Fibroblast of lung (primary cell): ENCODE measurements around the gene HIRA. TPM values are rescaled to one million over a fixed set of nuclear protein-coding genes. Genes with fewer than 3 reads are reported as not detected.

ENCODE experiments used
- DNase-seq, 2 donors: peaks; one replicate each; pipeline versions ENCODE4 v3.0.0 to v3.0.0-alpha.2; 2010; ENCODE audit warnings: low read depth in 2 of 2
- H2AFZ ChIP-seq: 2 replicates; pipeline ENCODE4 v1.5.1; 2012; ENCODE audit warnings: low read length, control low read depth, inconsistent platforms
- H3K27ac ChIP-seq: 2 replicates; pipeline ENCODE4 v1.5.1; 2011; ENCODE audit warnings: low read length, control low read depth; ENCODE audit not compliant: insufficient read depth
- H3K27me3 ChIP-seq: 2 replicates; pipeline ENCODE4 v1.5.1; 2011; ENCODE audit warnings: mild to moderate bottlenecking, low read length; ENCODE audit not compliant: control insufficient read depth, insufficient read depth
- H3K36me3 ChIP-seq: 2 replicates; pipeline ENCODE4 v1.5.1; 2011; ENCODE audit warnings: low read length; ENCODE audit not compliant: control insufficient read depth, insufficient read depth
- H3K4me1 ChIP-seq: 2 replicates; pipeline ENCODE4 v1.5.1; 2011; ENCODE audit warnings: low read length; ENCODE audit not compliant: control insufficient read depth, insufficient read depth; ENCODE audit errors: extremely low read depth
- H3K4me2 ChIP-seq: 2 replicates; pipeline ENCODE4 v1.5.1; 2011; ENCODE audit warnings: low read length, control low read depth; ENCODE audit not compliant: insufficient read depth; ENCODE audit errors: extremely low read depth
- H3K4me3 ChIP-seq, 4 experiments: fragments of 200-600 bp in 1 of 4; sonication (generic) in 1 of 4; replicated peaks in 1 of 4; 2 replicates each; pipeline ENCODE4 v1.5.1; 2011 to 2016; ENCODE audit warnings: low read length in 4 of 4, low read depth in 3 of 4, mild to moderate bottlenecking in 3 of 4, control low read depth in 2 of 4, inconsistent platforms in 1 of 4, mixed read lengths in 1 of 4; ENCODE audit not compliant: insufficient read depth in 1 of 4; ENCODE audit errors: control extremely low read depth in 1 of 4
- H3K79me2 ChIP-seq: 2 replicates; pipeline ENCODE4 v1.5.1; 2012; ENCODE audit warnings: mild to moderate bottlenecking, low read length, inconsistent platforms; ENCODE audit not compliant: control insufficient read depth, insufficient read depth
- H3K9ac ChIP-seq: 2 replicates; pipeline ENCODE4 v1.5.1; 2011; ENCODE audit warnings: mild to moderate bottlenecking, low read length, control low read depth; ENCODE audit not compliant: insufficient read depth
- H3K9me3 ChIP-seq: 2 replicates; pipeline ENCODE4 v1.5.1; 2012; ENCODE audit warnings: low read depth, low read length; ENCODE audit not compliant: control insufficient read depth, insufficient read depth
- H4K20me1 ChIP-seq: 2 replicates; pipeline ENCODE4 v1.5.1; 2011; ENCODE audit warnings: low read length; ENCODE audit not compliant: control insufficient read depth, insufficient read depth; ENCODE audit errors: extremely low read depth
- EZH2 ChIP-seq: IDR thresholded peaks from 2 replicates; pipeline ENCODE4 v1.5.1; 2012; ENCODE audit warnings: low read length, control low read depth, mild to moderate bottlenecking; ENCODE audit errors: missing control alignments
- polyA plus RNA-seq, 2 donors: library from polyadenylated mRNA; depleted of rRNA in 1 of 2; stranded (reverse) in 1 of 2; unstranded in 1 of 2; fragments of >200 nt; gene quantifications; 2 replicates each; pipeline ENCODE4 v1.2.1, GENCODE V29; 2011 to 2012; ENCODE audit warnings: missing spikeins in 1 of 2
- total RNA-seq: library from RNA; depleted of rRNA; stranded (reverse); fragments of >200 nt; gene quantifications from 2 replicates; pipeline ENCODE4 v1.2.1, GENCODE V29; 2014
- TF ChIP-seq, protein P1 (sequence below), 2 donors: IDR thresholded peaks in 1 of 2; conservative IDR thresholded peaks in 1 of 2; 1 replicate in 1 of 2; 2 replicates in 1 of 2; pipeline ENCODE4 v1.5.1; 2011 to 2012; ENCODE audit warnings: low read length in 2 of 2, control low read depth in 1 of 2, inconsistent platforms in 1 of 2, low read depth in 1 of 2, mild to moderate bottlenecking in 1 of 2

The HIRA gene
- total and polyA plus RNA-seq, 2 donors (not counting 1 experiment from before 2014, with no cell fraction given) = 19.2 to 20.5 TPM

DNA sequence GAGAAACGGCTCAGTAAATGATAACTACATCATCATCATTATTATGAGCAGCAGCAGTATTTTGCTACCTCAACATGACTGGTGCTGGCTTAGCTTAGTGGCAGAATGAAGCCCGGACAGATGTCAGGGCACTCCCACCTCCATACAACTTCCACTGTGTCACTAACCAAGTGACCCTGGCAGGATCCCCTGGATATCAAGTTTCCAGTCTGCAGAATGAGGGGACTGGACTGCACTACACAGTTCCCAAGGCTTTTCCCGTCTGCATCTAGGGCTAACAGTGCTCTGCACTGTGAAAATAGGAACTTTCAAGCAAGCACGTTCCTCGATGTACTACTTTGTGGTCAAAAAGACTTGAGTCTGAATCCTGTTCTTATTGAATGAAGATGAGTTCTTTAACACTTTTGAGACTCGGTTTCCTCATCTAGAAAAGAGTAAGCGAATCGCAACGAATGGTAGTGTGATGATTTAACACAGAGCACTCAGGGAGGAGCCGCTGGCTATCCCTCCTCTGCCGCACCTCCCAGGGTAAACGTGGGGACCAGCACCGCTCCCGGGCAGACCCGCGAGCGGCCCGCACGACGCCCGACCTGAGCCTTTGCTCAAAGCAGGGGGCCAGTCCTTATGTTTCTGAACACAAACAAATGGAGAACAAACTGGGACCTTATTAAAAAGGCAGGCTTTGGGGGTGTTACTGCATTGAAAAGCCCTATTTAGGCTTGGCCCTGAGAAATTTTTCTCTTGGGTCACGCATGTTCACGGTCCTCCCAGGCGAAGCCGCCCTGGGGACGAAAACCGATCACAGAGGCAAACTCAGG, 140.9 kb downstream of the HIRA start:
- Histone ChIP-seq H3K9ac (peak overlapping the region; percentile 65), H3K4me3 (peak overlapping the region; percentile 65 to 72 (median 70)), H4K20me1 (no peaks in the 10 kb centered on the region), H3K27me3 (no peaks in the 10 kb centered on the region), H2AFZ (peak overlapping the region; percentile 63), H3K36me3 (no peaks in the 10 kb centered on the region), H3K79me2 (no peaks in the 10 kb centered on the region), H3K9me3 (no peaks in the 10 kb centered on the region), H3K4me2 (peak overlapping the region; percentile 97), H3K27ac (peak overlapping the region; percentile 46), H3K4me1 (peaks cover 22% of the 10 kb centered on the region)
- DNase-seq = no peak
- TF ChIP-seq, protein P1, sequence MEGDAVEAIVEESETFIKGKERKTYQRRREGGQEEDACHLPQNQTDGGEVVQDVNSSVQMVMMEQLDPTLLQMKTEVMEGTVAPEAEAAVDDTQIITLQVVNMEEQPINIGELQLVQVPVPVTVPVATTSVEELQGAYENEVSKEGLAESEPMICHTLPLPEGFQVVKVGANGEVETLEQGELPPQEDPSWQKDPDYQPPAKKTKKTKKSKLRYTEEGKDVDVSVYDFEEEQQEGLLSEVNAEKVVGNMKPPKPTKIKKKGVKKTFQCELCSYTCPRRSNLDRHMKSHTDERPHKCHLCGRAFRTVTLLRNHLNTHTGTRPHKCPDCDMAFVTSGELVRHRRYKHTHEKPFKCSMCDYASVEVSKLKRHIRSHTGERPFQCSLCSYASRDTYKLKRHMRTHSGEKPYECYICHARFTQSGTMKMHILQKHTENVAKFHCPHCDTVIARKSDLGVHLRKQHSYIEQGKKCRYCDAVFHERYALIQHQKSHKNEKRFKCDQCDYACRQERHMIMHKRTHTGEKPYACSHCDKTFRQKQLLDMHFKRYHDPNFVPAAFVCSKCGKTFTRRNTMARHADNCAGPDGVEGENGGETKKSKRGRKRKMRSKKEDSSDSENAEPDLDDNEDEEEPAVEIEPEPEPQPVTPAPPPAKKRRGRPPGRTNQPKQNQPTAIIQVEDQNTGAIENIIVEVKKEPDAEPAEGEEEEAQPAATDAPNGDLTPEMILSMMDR (conservative IDR thresholded peaks at IDR 0.05 in 1 of 2, IDR thresholded peaks at IDR 0.05 in 1 of 2; ENCODE audit: low read depth in 1 of 2, low read length in 2 of 2) = no peak
- TF ChIP-seq EZH2 = no peak

DNA sequence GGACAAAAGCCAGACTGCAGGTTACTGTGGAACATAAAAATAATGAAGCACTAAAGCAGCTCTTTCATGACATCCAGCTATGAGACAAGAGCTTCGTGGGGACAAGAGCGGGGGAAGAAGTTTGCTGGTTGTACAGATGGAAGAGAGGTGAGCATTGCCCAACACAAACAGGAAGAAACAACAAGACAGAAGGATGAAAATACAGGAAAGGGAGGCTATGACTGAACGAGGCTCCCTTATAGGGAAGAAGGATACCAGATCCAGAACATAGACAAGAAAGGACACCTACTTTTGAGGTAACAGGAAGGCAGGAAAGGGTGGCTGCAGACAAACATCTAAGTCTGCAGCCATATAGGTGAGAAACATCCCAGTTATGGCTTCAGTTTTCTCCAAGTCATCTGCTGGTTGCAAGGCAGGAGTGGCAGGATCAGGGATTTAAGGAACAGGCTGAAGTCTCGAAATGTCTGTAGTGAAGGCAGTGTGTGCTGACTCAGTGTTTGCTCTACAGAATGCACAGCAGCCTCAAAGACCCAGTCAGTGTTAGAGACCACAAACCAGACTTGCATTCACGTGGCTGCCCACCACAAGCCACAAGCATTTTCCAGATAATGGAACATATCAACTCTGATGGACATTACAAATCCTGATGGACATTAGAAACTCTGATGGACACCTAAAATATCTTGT, 141.9 kb downstream of the HIRA start:
- H3K4me3 ChIP-seq = peak overlapping the region in 1 of 4 experiments; percentile 8

DNA sequence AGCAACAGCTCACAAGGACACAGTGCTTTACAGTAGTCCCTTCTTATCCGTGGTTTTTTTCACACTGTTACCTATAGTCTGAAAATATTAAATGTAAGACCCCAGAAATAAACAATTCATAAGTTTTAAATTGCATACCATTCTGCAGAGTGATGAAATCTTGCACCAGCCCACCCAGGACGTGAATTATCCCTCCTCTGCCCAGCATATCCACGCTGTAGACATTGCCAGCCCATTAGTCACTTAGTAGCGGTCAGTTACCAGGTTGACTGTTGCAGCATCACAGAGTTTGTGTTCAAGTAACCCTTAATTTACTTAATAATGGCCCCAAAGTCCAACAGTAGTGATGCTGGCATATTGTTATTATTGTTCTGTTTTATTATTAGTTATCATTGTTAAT, 143.6 kb downstream of the HIRA start:
- no peaks in the 10 kb centered on the region for H3K79me2 ChIP-seq
- H3K4me1 ChIP-seq = peaks cover 27% of the 10 kb centered on the region
- H3K9ac ChIP-seq = no peak overlapping the region
- H3K36me3 ChIP-seq = no peaks in the 10 kb centered on the region
- H3K27me3 ChIP-seq = no peaks in the 10 kb centered on the region
- H3K9me3 ChIP-seq = no peaks in the 10 kb centered on the region
- H4K20me1 ChIP-seq = no peaks in the 10 kb centered on the region
- H3K4me2 ChIP-seq = no peak overlapping the region
- DNase-seq = peak; percentile 75 to 94
- H3K27ac ChIP-seq = no peak overlapping the region
- H3K4me3 ChIP-seq = no peak overlapping the region
- no peak for TF ChIP-seq EZH2
- TF ChIP-seq, protein P1 (conservative IDR thresholded peaks at IDR 0.05 in 1 of 2, IDR thresholded peaks at IDR 0.05 in 1 of 2; ENCODE audit: low read depth in 1 of 2, low read length in 2 of 2) = no peak
- no peak overlapping the region for H2AFZ ChIP-seq

More for the DNA sequence above, 141.9 kb downstream of the HIRA start:
- H3K4me1 ChIP-seq = peaks cover 27% of the 10 kb centered on the region
- no peaks in the 10 kb centered on the region for H3K79me2 ChIP-seq
- peak; percentile 49 to 95 for DNase-seq
- H3K36me3 ChIP-seq = no peaks in the 10 kb centered on the region
- H3K9ac ChIP-seq = no peak overlapping the region
- no peak overlapping the region for H3K27ac ChIP-seq
- H3K27me3 ChIP-seq = no peaks in the 10 kb centered on the region
- peak overlapping the region; percentile 17 for H3K4me2 ChIP-seq
- no peaks in the 10 kb centered on the region for H3K9me3 ChIP-seq
- TF ChIP-seq, protein P1 (conservative IDR thresholded peaks at IDR 0.05 in 1 of 2, IDR thresholded peaks at IDR 0.05 in 1 of 2; ENCODE audit: low read depth in 1 of 2, low read length in 2 of 2) = no peak
- H2AFZ ChIP-seq = no peak overlapping the region
- H4K20me1 ChIP-seq = no peaks in the 10 kb centered on the region
